GM18507 (cell line): Measurements from ENCODE around the gene ATRX.
A peak's percentile ranks its signal among the peaks of the same experiment; 100 is the strongest.
"Not testable (repeated sequence)": the region's sequence is repeated elsewhere in the genome, so short reads cannot be mapped to it uniquely, and the experiment has no call there.

Experiments used
- DNase-seq: peaks from one replicate; pipeline ENCODE4 v3.0.0; 2011; ENCODE audit warnings: low read depth; ENCODE audit not compliant: insufficient read length; ENCODE audit errors: extremely low spot score
- FAIRE-seq: peaks from 2 replicates; lab custom pipeline; 2011; peaks lifted over from hg19 to GRCh38; lab: Jason Lieb, UNC

The ATRX gene

GRCh38 chrX:77740376-77740905, 45.6 kb downstream of the ATRX start:
- DNase-seq = no peak
- peak; percentile 59 for FAIRE-seq

GRCh38 chrX:77733342-77733741, 52.7 kb downstream of the ATRX start:
- FAIRE-seq = no peak
- DNase-seq = no peak

GRCh38 chrX:77731821-77732419, 54.1 kb downstream of the ATRX start:
- DNase-seq = no peak
- FAIRE-seq = no peak

DNA sequence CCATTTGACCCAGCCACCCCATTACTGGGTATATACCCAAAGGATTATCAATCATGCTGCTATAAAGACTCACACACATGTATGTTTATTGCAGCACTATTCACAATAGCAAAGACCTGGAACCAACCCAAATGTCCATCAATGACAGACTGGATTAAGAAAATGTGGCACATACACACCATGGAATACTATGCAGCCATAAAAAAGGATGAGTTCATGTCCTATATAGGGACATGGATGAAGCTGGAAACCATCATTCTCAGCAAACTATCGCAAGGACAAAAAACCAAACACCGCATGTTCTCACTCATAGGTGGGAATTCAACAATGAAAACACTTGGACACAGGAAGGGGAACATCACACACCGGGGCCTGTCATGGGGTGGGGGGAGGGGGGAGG, 59.9 kb downstream of the ATRX start:
- DNase-seq, FAIRE-seq: not testable (repeated sequence)

DNA sequence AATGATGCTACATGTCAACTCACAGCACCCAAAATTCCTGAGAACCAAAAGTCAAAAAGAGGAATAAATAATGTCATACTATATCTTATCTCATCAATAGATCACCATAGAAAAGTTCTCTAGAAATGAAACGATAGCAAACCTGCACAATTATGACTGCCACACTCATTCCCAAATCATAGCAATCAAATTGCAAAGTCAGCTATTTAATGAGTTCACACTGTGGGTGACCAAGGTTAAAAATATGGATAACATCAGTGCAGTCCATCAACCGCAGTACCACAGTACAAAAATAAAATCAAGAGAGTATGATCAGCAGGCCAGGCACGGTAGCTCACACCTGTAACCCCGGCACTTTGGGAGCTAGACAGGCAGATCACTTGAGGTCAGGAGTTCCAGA, 62.3 kb downstream of the ATRX start:
- DNase-seq = no peak
- no peak for FAIRE-seq

- DNase-seq (no peak), FAIRE-seq (no peak)
Observed at GRCh38 chrX:77719388-77719787, 66.6 kb downstream of the ATRX start.

- no peak for FAIRE-seq
- DNase-seq = no peak
Observed at GRCh38 chrX:77704881-77705280, 81.1 kb downstream of the ATRX start.

- DNase-seq (no peak), FAIRE-seq (no peak)
Observed at GRCh38 chrX:77698242-77698641, 87.8 kb downstream of the ATRX start.

DNA sequence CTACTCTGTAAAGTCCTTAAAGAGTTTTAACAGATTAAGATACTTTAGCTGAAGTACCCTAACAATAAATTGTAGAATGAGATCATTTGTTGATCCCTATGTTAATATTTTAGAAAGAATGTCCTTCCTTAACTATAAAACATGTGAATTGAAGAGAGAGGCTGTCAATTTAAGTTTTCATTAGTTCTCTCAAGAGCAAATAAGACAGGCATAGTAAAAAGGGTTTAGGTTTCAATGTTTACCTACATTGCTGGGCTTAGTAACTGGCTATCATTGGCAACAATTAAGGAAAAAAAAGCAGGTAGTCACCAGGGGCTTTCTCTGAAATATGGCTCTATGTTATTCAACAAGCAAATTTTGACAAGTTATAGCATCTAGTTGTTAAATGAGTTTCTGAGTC, 91.5 kb downstream of the ATRX start:
- FAIRE-seq (no peak), DNase-seq (no peak)

- DNase-seq (no peak), FAIRE-seq (peak; percentile 48)
Observed at GRCh38 chrX:77693594-77693993, 92.4 kb downstream of the ATRX start.

GRCh38 chrX:77691916-77692315, 94.1 kb downstream of the ATRX start:
- DNase-seq (no peak), FAIRE-seq (no peak)

DNA sequence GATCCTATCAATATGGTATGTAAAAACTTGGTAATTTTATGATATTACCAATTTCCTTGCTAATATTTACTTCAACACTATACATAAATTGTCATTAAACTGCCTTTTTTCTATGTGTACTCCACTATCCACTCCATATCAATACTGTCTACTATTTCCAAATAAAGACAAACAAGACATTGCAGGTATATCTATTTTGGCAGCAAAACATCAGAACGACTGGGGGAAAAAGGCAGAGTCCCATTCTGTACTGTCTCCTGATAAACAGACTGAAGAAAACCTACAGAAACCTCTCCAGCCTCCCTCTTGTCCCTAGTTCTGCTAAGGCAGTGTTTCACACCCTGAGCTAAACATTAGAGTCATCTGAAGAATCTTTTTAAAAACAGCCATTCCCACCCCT, 96.6 kb downstream of the ATRX start:
- FAIRE-seq = no peak
- DNase-seq = no peak

- DNase-seq, FAIRE-seq: not testable (repeated sequence)
Observed at GRCh38 chrX:77685683-77686082, 100.3 kb downstream of the ATRX start.

DNA sequence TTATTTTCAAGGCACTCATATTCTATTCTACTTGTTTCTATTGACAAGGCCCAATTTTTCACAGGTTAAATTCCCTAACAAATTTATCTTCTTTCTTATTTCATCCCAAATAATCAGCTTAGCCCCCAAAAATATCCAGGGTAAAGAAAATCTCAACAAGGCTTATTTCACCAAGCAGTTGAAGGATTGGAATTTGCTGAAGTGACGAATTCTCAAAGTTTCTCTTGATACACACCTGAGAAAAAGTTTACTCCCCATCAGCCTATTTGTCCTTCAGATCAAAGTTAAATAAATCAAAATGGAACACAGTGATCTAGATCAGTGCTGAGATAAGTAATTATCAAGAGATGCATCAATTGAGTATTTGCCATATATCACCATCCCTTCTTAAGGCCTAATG, 106.9 kb downstream of the ATRX start:
- no peak for FAIRE-seq
- DNase-seq = no peak

DNA sequence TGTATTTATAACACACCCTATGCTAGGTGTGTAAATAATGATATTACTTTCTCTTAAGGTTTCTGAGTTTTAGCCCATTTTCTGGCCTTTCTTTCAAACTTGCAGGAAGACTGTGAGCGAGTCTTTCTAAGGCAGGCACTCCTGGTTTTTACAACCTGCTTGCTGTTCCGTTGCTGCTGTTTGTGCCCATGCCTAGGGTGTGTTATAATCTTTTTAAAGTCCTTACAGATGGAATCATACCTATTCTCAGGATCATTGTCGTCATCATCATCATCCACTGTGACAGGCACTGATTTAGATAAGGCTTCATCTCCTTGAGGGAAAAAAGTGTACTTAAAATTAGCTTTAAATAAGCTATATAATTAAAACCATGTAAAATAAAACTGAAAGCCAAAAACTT, 110.0 kb downstream of the ATRX start:
- no peak for FAIRE-seq

GRCh38 chrX:77668391-77669237, 117.4 kb downstream of the ATRX start:
- no peak for FAIRE-seq
- DNase-seq = no peak

More for the DNA sequence above, 110.0 kb downstream of the ATRX start:
- DNase-seq = no peak

DNA sequence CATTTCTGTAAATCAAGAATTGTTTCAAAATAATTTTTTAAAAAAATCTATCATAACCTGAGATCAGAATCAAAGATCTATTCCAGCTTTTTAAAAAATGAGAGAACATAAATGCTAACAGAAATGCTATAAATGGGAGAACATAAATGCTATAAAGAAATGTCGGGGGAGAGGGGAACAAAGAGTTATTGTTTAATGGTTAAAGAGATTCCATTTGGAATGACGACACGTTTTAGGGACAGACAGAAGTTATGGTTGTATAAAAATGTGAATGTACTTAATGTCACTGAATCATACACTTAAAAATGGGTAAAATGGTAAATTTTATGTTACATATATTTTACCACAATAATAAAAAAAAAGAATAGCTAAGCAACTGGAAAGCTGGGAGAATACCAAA, 127.1 kb downstream of the ATRX start:
- DNase-seq (no peak), FAIRE-seq (no peak)

- DNase-seq = no peak
Observed at GRCh38 chrX:77652095-77652494, 133.9 kb downstream of the ATRX start.

DNA sequence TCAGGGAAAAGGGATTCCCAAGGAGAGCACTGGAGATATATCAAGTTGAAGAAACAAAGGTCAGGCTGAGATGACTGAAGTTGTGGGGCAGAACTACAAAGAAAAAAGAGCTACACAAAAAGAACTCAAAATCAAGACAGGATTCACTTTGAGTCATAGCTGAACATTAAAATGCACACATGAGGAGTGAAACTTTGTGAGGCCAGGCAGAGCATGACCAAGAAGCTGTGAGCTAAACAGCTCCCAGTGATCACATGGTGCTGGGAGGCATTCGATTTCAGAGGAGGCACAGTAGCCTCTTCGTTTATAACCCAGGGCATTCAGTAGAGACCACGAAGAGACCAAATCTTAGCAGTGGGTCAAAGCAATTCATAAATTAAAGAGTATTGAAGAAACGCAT, 145.3 kb downstream of the ATRX start:
- DNase-seq (peak; percentile 0), FAIRE-seq (peak; percentile 66)

More at GRCh38 chrX:77652095-77652494, 133.9 kb downstream of the ATRX start:
- no peak for FAIRE-seq

- DNase-seq = no peak
- no peak for FAIRE-seq
Observed at GRCh38 chrX:77639820-77640219, 146.2 kb downstream of the ATRX start.

DNA sequence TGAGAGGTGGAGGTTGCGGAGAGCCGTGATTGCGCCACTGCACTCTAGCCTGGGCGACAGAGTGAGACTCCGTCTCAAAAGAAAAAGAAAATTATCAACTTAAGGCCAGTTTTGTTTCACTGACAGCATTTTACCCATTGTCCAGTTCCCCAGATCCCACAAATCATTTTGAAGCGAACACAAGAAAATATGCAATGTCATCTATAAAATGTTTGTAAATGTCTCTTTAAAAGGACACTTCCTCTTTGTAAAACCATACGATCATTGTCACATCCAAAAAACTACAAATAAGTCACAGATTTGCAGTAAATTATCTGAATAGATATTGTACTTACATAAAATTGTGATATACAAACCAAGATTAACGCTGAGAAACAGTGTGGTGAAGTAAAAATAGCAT, 147.6 kb downstream of the ATRX start:
- no peak for FAIRE-seq
- DNase-seq = no peak
